ENCODE results near the gene ADSS1. TPM values are rescaled to one million over a fixed set of nuclear protein-coding genes. Genes with fewer than 3 reads are reported as not detected.

ADSS1 gene
- polyA plus RNA-seq, 2 donors: 5.8 to 10.2 TPM

- peaks cover 0 to 5% of the 10 kb centered on the region in 2 donors for H3K4me1 ChIP-seq (ENCODE audit: control insufficient read depth in 2 of 2, insufficient read depth in 2 of 2, low read length in 1 of 2)
- peaks cover 3 to 8% of the 10 kb centered on the region in 2 donors for H3K36me3 ChIP-seq (ENCODE audit: control insufficient read depth in 2 of 2, insufficient read depth in 2 of 2, low read length in 1 of 2)
- 93 to 94% methylated on average over 4 of the region's 4 CpGs for WGBS, 2 donors
- peaks cover 0 to 4% of the 10 kb centered on the region in 2 donors for H3K9me3 ChIP-seq (ENCODE audit: control insufficient read depth in 2 of 2, insufficient read depth in 1 of 2, low read depth in 1 of 2, low read length in 1 of 2)
- H3K27ac ChIP-seq (ENCODE audit: low read depth in 2 of 2, low read length in 1 of 2): no peak overlapping the region
- no peak overlapping the region for H3K4me3 ChIP-seq (ENCODE audit: low read depth in 1 of 2, low read length in 2 of 2)
- H3K27me3 ChIP-seq (ENCODE audit: control insufficient read depth in 1 of 2, insufficient read depth in 2 of 2, low read length in 2 of 2): no peaks in the 10 kb centered on the region
These were observed 42.3 kb downstream of the ADSS1 start for GRCh38 chr14:104766256-104766862.

GRCh38 chr14:104766863-104767633 lies 43.0 kb downstream of the ADSS1 start:
- H3K4me1 ChIP-seq (ENCODE audit: control insufficient read depth in 2 of 2, insufficient read depth in 2 of 2, low read length in 1 of 2): peaks cover 0 to 5% of the 10 kb centered on the region in 2 donors
- H3K4me3 ChIP-seq (ENCODE audit: low read depth in 1 of 2, low read length in 2 of 2): no peak overlapping the region
- 82 to 85% methylated on average over 15 of the region's 15 CpGs for WGBS, 2 donors
- peaks cover 4 to 15% of the 10 kb centered on the region in 2 donors for H3K36me3 ChIP-seq (ENCODE audit: control insufficient read depth in 2 of 2, insufficient read depth in 2 of 2, low read length in 1 of 2)
- H3K27ac ChIP-seq (ENCODE audit: low read depth in 2 of 2, low read length in 1 of 2): no peak overlapping the region
- H3K9me3 ChIP-seq (ENCODE audit: control insufficient read depth in 2 of 2, insufficient read depth in 1 of 2, low read depth in 1 of 2, low read length in 1 of 2): peaks cover 0 to 7% of the 10 kb centered on the region in 2 donors
- no peaks in the 10 kb centered on the region for H3K27me3 ChIP-seq (ENCODE audit: control insufficient read depth in 1 of 2, insufficient read depth in 2 of 2, low read length in 2 of 2)

DNA sequence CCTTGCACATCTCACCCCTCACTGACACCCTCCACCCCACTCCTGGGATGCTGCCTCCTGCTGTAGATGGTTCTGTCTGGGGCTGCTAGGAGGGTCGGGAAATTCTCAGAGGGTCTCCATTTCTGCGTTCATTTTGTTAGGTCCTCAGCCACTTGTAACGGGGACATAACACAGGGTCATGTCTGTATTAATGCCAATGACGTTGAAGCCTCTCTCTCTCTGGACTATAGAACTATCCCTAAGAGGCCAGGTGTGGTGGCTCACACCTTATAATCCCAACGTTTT lies 43.5 kb downstream of the ADSS1 start:
- WGBS, 2 donors: 79 to 81% methylated on average over 5 of the region's 5 CpGs
- H3K4me1 ChIP-seq (ENCODE audit: control insufficient read depth in 2 of 2, insufficient read depth in 2 of 2, low read length in 1 of 2): peaks cover 0 to 5% of the 10 kb centered on the region in 2 donors
- H3K9me3 ChIP-seq (ENCODE audit: control insufficient read depth in 2 of 2, insufficient read depth in 1 of 2, low read depth in 1 of 2, low read length in 1 of 2): peaks cover 0 to 7% of the 10 kb centered on the region in 2 donors
- no peak overlapping the region for H3K4me3 ChIP-seq (ENCODE audit: low read depth in 1 of 2, low read length in 2 of 2)
- no peak overlapping the region for H3K27ac ChIP-seq (ENCODE audit: low read depth in 2 of 2, low read length in 1 of 2)
- H3K36me3 ChIP-seq (ENCODE audit: control insufficient read depth in 2 of 2, insufficient read depth in 2 of 2, low read length in 1 of 2): peaks cover 8 to 20% of the 10 kb centered on the region in 2 donors
- no peaks in the 10 kb centered on the region for H3K27me3 ChIP-seq (ENCODE audit: control insufficient read depth in 1 of 2, insufficient read depth in 2 of 2, low read length in 2 of 2)

GRCh38 chr14:104768437-104769323 lies 44.7 kb downstream of the ADSS1 start:
- peaks cover 9 to 30% of the 10 kb centered on the region in 2 donors for H3K36me3 ChIP-seq (ENCODE audit: control insufficient read depth in 2 of 2, insufficient read depth in 2 of 2, low read length in 1 of 2)
- peaks cover 0 to 7% of the 10 kb centered on the region in 2 donors for H3K9me3 ChIP-seq (ENCODE audit: control insufficient read depth in 2 of 2, insufficient read depth in 1 of 2, low read depth in 1 of 2, low read length in 1 of 2)
- peaks cover 0 to 5% of the 10 kb centered on the region in 2 donors for H3K4me1 ChIP-seq (ENCODE audit: control insufficient read depth in 2 of 2, insufficient read depth in 2 of 2, low read length in 1 of 2)
- peak overlapping the region in 1 of 2 donors; percentile 27 for H3K27ac ChIP-seq (ENCODE audit: low read depth in 2 of 2, low read length in 1 of 2)
- no peaks in the 10 kb centered on the region for H3K27me3 ChIP-seq (ENCODE audit: control insufficient read depth in 1 of 2, insufficient read depth in 2 of 2, low read length in 2 of 2)
- 13 to 20% methylated on average over 20 to 25 of the region's 25 CpGs for WGBS, 2 donors
- no peak overlapping the region for H3K4me3 ChIP-seq (ENCODE audit: low read depth in 1 of 2, low read length in 2 of 2)

DNA sequence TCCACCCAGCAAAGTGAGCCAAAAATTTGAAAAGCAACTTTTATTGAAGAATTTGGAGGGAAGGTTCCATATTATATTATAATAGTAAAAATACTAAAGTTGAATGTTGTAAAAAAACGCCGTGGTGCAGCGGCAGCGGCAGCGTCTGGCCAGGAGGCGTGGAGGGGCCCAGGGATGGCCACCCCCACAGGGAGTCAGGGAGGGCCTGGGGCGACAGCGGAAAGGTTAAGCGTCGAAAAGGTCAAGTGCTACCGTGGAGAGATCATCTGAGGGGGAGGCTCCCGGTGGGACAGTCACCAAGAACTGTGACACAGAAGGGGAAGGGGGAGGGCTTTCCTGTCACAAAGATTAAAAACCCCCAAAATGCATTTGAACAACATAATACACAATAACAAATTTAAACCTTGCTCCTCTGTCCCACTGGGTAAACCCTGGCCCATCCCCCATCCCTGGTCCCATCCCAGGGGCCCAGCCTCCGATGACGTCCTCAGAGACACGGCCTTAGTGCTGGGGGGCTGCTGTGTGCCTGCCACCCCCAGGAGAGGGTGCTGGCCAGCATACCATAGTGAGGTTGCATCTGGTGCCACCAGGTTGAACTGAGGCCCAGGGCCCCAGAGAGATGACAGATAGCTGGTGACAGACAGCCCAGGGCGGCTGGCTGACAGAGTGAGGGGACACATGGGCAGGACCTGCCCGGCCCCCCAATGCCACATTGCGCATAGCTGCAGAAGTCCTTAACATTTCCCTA lies 45.5 kb downstream of the ADSS1 start:
- Histone ChIP-seq H3K27ac (ENCODE audit: low read depth in 2 of 2, low read length in 1 of 2) (no peak overlapping the region), H3K4me3 (ENCODE audit: low read depth in 1 of 2, low read length in 2 of 2) (no peak overlapping the region), H3K27me3 (ENCODE audit: control insufficient read depth in 1 of 2, insufficient read depth in 2 of 2, low read length in 2 of 2) (no peaks in the 10 kb centered on the region), H3K36me3 (ENCODE audit: control insufficient read depth in 2 of 2, insufficient read depth in 2 of 2, low read length in 1 of 2) (peaks cover 9 to 32% of the 10 kb centered on the region in 2 donors), H3K9me3 (ENCODE audit: control insufficient read depth in 2 of 2, insufficient read depth in 1 of 2, low read depth in 1 of 2, low read length in 1 of 2) (peaks cover 0 to 7% of the 10 kb centered on the region in 2 donors), H3K4me1 (ENCODE audit: control insufficient read depth in 2 of 2, insufficient read depth in 2 of 2, low read length in 1 of 2) (peaks cover 0 to 5% of the 10 kb centered on the region in 2 donors)
- WGBS, 2 donors: 76 to 79% methylated on average over 18 of the region's 18 CpGs

DNA sequence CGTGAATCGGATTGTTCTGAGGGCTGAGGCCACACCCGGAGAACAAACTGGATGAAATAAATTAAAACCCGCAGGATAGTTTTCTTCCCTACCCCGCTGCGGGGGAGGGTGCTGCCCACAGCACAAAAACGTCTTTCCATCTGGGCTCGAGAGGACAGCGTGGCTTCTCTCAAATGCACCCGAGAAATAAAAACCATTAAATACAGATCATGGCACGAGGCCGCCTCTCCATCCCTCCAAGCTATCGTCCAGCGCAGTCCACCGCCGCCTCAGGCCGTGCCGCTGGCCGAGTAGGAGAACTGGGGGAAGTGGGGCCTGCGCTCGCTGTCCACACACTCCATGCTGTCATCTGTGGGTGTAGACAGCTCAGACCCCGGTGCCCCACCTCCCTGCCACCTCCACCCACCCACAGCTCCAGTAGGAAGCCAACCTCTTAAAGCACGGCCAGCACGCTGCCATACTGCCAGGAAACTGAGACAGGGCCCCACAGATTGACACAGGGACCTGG lies 46.1 kb downstream of the ADSS1 start:
- Histone ChIP-seq H3K4me3 (ENCODE audit: low read depth in 1 of 2, low read length in 2 of 2) (no peak overlapping the region), H3K36me3 (ENCODE audit: control insufficient read depth in 2 of 2, insufficient read depth in 2 of 2, low read length in 1 of 2) (peaks cover 9 to 34% of the 10 kb centered on the region in 2 donors), H3K9me3 (ENCODE audit: control insufficient read depth in 2 of 2, insufficient read depth in 1 of 2, low read depth in 1 of 2, low read length in 1 of 2) (peaks cover 0 to 7% of the 10 kb centered on the region in 2 donors), H3K27ac (ENCODE audit: low read depth in 2 of 2, low read length in 1 of 2) (no peak overlapping the region), H3K27me3 (ENCODE audit: control insufficient read depth in 1 of 2, insufficient read depth in 2 of 2, low read length in 2 of 2) (no peaks in the 10 kb centered on the region), H3K4me1 (ENCODE audit: control insufficient read depth in 2 of 2, insufficient read depth in 2 of 2, low read length in 1 of 2) (peaks cover 0 to 7% of the 10 kb centered on the region in 2 donors)
- 75 to 83% methylated on average over 24 of the region's 24 CpGs for WGBS, 2 donors

- Histone ChIP-seq H3K4me1 (ENCODE audit: control insufficient read depth in 2 of 2, insufficient read depth in 2 of 2, low read length in 1 of 2) (peaks cover 0 to 7% of the 10 kb centered on the region in 2 donors), H3K36me3 (ENCODE audit: control insufficient read depth in 2 of 2, insufficient read depth in 2 of 2, low read length in 1 of 2) (peaks cover 9 to 42% of the 10 kb centered on the region in 2 donors), H3K9me3 (ENCODE audit: control insufficient read depth in 2 of 2, insufficient read depth in 1 of 2, low read depth in 1 of 2, low read length in 1 of 2) (peaks cover 0 to 7% of the 10 kb centered on the region in 2 donors), H3K27ac (ENCODE audit: low read depth in 2 of 2, low read length in 1 of 2) (no peak overlapping the region), H3K27me3 (ENCODE audit: control insufficient read depth in 1 of 2, insufficient read depth in 2 of 2, low read length in 2 of 2) (no peaks in the 10 kb centered on the region), H3K4me3 (ENCODE audit: low read depth in 1 of 2, low read length in 2 of 2) (no peak overlapping the region)
- WGBS, 2 donors: 84 to 92% methylated on average over 5 of the region's 5 CpGs
These were observed 46.8 kb downstream of the ADSS1 start for GRCh38 chr14:104770851-104771272.

DNA sequence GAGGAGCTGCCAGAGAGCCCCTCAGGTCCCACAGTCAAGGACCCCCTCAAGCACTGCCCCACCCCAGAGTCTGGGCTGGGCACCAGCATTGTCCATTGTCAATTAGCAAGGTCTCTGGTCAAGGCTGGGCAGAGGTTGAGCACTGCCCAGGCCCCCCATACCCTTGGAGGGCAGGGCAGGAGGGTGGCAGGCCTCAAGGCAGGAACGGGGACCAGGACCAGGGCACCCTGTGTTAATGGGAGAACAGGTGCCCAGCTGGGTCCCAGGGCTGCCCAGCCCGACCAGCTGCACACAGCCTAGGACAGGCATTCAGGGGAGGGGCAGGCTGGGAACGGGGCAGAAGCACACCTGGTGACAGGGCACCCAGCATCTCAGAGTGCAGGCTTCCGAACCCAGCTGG lies 47.3 kb downstream of the ADSS1 start:
- Histone ChIP-seq H3K4me3 (ENCODE audit: low read depth in 1 of 2, low read length in 2 of 2) (no peak overlapping the region), H3K9me3 (ENCODE audit: control insufficient read depth in 2 of 2, insufficient read depth in 1 of 2, low read depth in 1 of 2, low read length in 1 of 2) (peaks cover 0 to 7% of the 10 kb centered on the region in 2 donors), H3K36me3 (ENCODE audit: control insufficient read depth in 2 of 2, insufficient read depth in 2 of 2, low read length in 1 of 2) (peaks cover 9 to 44% of the 10 kb centered on the region in 2 donors), H3K4me1 (ENCODE audit: control insufficient read depth in 2 of 2, insufficient read depth in 2 of 2, low read length in 1 of 2) (peaks cover 0 to 7% of the 10 kb centered on the region in 2 donors), H3K27me3 (ENCODE audit: control insufficient read depth in 1 of 2, insufficient read depth in 2 of 2, low read length in 2 of 2) (no peaks in the 10 kb centered on the region), H3K27ac (ENCODE audit: low read depth in 2 of 2, low read length in 1 of 2) (no peak overlapping the region)
- 97 to 98% methylated on average over 4 of the region's 4 CpGs for WGBS, 2 donors

Data from esophagus (tissue), 2 donors.